Measurements from ENCODE around the gene RBMS1. TPM values are rescaled to one million over a fixed set of nuclear protein-coding genes. Genes with fewer than 3 reads are reported as not detected.

The RBMS1 gene
- polyA plus RNA-seq, 1 donor (not counting 4 experiments of a cell fraction or from before 2014, with no cell fraction given) = 89.1 TPM

DNA sequence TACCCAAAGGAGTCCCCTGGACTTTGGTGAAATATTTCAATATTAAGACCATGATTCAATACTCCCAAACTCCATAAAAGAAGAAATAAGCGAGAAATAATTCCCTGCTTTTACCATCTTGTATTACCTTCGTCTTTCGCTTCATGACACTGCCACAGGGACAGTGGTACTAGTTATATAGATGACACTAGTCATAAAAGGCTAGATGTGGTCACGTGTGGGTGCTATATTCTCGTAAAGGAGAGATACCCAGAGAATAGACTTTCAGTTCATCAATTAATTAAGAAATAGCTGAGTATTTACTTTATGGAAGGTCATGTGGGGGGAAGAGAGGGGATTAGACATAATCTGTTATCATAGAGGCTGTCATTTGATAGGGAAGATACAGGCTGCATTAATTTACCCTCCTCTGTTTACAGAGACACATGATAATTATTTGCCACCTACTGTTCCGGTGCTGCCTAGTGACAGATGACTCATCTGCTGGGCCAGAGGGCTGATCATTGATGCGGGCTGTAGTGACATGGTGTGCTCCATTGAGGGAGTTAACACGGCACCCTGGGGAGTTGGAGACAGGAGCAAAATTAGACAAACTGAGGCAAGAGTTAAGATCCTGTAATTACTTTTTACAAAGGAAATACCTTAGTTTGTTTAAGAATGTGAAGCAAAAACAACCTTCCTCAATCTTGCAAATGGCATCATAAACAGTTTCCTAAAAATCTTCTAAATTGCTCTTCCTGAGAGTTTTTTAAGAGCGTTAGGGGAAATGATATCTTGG lies 215.3 kb downstream of the RBMS1 start:
- TF ChIP-seq EZH2 (IDR thresholded peaks at IDR 0.05; ENCODE audit: low read length) = no peak
- TF ChIP-seq, protein P1, sequence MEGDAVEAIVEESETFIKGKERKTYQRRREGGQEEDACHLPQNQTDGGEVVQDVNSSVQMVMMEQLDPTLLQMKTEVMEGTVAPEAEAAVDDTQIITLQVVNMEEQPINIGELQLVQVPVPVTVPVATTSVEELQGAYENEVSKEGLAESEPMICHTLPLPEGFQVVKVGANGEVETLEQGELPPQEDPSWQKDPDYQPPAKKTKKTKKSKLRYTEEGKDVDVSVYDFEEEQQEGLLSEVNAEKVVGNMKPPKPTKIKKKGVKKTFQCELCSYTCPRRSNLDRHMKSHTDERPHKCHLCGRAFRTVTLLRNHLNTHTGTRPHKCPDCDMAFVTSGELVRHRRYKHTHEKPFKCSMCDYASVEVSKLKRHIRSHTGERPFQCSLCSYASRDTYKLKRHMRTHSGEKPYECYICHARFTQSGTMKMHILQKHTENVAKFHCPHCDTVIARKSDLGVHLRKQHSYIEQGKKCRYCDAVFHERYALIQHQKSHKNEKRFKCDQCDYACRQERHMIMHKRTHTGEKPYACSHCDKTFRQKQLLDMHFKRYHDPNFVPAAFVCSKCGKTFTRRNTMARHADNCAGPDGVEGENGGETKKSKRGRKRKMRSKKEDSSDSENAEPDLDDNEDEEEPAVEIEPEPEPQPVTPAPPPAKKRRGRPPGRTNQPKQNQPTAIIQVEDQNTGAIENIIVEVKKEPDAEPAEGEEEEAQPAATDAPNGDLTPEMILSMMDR (optimal IDR thresholded peaks at IDR 0.05 in 1 of 3, IDR thresholded peaks at IDR 0.05 in 1 of 3, conservative IDR thresholded peaks at IDR 0.05 in 1 of 3; ENCODE audit: extremely low read depth in 1 of 3, insufficient read depth in 2 of 3, low read length in 3 of 3) = no peak
- no peaks in the 10 kb centered on the region for H3K9me3 ChIP-seq (ENCODE audit: control insufficient read depth, low read depth, low read length)
- H3K27ac ChIP-seq (ENCODE audit: control insufficient read depth, insufficient read depth, low read length) = no peak overlapping the region
- no peaks in the 10 kb centered on the region for H4K20me1 ChIP-seq (ENCODE audit: control insufficient read depth, extremely low read depth, insufficient read depth, low read length)
- H3K9ac ChIP-seq (ENCODE audit: control insufficient read depth, extremely low read depth, insufficient read depth, low read length) = no peak overlapping the region
- H3K4me1 ChIP-seq (ENCODE audit: control insufficient read depth, extremely low read depth, insufficient read depth, low read length) = peaks cover 34% of the 10 kb centered on the region
- H3K36me3 ChIP-seq (ENCODE audit: control insufficient read depth in 2 of 2, extremely low read depth in 1 of 2, insufficient read depth in 2 of 2, low read length in 2 of 2) = peaks cover 23 to 39% of the 10 kb centered on the region in 2 experiments
- H3K79me2 ChIP-seq (ENCODE audit: control insufficient read depth, insufficient read depth, low read length) = no peaks in the 10 kb centered on the region
- DNase-seq (ENCODE audit: low read depth, low spot score) (no peak), FAIRE-seq (peak; percentile 62)
- H3K9me1 ChIP-seq (ENCODE audit: control insufficient read depth, extremely low read depth, insufficient read depth, low read length) = no peaks in the 10 kb centered on the region
- dilution Hi-C loops (cut with MboI; ENCODE audit: extremely low pct_ligation_motif_present, low sequenced_read_pairs) = no loop called here
- H2AFZ ChIP-seq (ENCODE audit: control insufficient read depth, low read length) = no peak overlapping the region
- no peaks in the 10 kb centered on the region for H3K27me3 ChIP-seq (ENCODE audit: control insufficient read depth, extremely low read depth, insufficient read depth, low read length)
- no peak overlapping the region for H3K4me2 ChIP-seq (ENCODE audit: control insufficient read depth, extremely low read depth, insufficient read depth, low read depth, low read length)
- H3K4me3 ChIP-seq (ENCODE audit: control insufficient read depth in 2 of 3, extremely low read depth in 1 of 3, insufficient read depth in 2 of 3, low read depth in 1 of 3, low read length in 3 of 3) = no peak overlapping the region

DNA sequence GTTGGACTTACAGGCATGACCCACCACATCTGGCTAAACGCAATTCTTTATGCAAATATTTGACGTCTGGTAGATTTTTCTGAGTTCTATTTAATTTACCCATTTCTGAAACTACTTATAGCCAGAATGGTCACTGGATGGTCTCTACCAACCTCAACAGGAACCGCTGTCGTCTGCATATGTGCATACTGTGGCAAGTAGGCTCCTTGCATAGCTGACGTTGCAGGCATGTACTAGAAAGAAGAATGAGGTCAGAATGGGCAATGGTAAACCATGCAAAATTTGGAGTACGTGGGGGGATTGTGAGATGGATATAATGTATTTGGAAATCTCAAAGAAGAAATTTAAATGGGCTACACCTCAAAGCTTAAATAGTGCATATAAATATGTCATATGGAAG lies 216.5 kb downstream of the RBMS1 start:
- H3K36me3 ChIP-seq (ENCODE audit: control insufficient read depth in 2 of 2, extremely low read depth in 1 of 2, insufficient read depth in 2 of 2, low read length in 2 of 2) = peaks cover 25 to 39% of the 10 kb centered on the region in 2 experiments

More for the DNA sequence above, 216.5 kb downstream of the RBMS1 start:
- H3K9me3 ChIP-seq (ENCODE audit: control insufficient read depth, low read depth, low read length) = no peaks in the 10 kb centered on the region
- no peak overlapping the region for H3K4me3 ChIP-seq (ENCODE audit: control insufficient read depth in 2 of 3, extremely low read depth in 1 of 3, insufficient read depth in 2 of 3, low read depth in 1 of 3, low read length in 3 of 3)
- no peaks in the 10 kb centered on the region for H3K27me3 ChIP-seq (ENCODE audit: control insufficient read depth, extremely low read depth, insufficient read depth, low read length)
- H3K79me2 ChIP-seq (ENCODE audit: control insufficient read depth, insufficient read depth, low read length) = no peaks in the 10 kb centered on the region
- no peak overlapping the region for H2AFZ ChIP-seq (ENCODE audit: control insufficient read depth, low read length)
- no peaks in the 10 kb centered on the region for H3K9me1 ChIP-seq (ENCODE audit: control insufficient read depth, extremely low read depth, insufficient read depth, low read length)
- H3K27ac ChIP-seq (ENCODE audit: control insufficient read depth, insufficient read depth, low read length) = no peak overlapping the region
- H4K20me1 ChIP-seq (ENCODE audit: control insufficient read depth, extremely low read depth, insufficient read depth, low read length) = no peaks in the 10 kb centered on the region
- DNase-seq (ENCODE audit: low read depth, low spot score) (no peak), FAIRE-seq (peak; percentile 70)
- H3K4me1 ChIP-seq (ENCODE audit: control insufficient read depth, extremely low read depth, insufficient read depth, low read length) = peaks cover 28% of the 10 kb centered on the region
- TF ChIP-seq, protein P1 (optimal IDR thresholded peaks at IDR 0.05 in 1 of 3, IDR thresholded peaks at IDR 0.05 in 1 of 3, conservative IDR thresholded peaks at IDR 0.05 in 1 of 3; ENCODE audit: extremely low read depth in 1 of 3, insufficient read depth in 2 of 3, low read length in 3 of 3) = no peak
- no peak for TF ChIP-seq EZH2 (IDR thresholded peaks at IDR 0.05; ENCODE audit: low read length)
- dilution Hi-C loops (cut with MboI; ENCODE audit: extremely low pct_ligation_motif_present, low sequenced_read_pairs) = no loop called here
- H3K4me2 ChIP-seq (ENCODE audit: control insufficient read depth, extremely low read depth, insufficient read depth, low read depth, low read length) = no peak overlapping the region
- no peak overlapping the region for H3K9ac ChIP-seq (ENCODE audit: control insufficient read depth, extremely low read depth, insufficient read depth, low read length)

All from keratinocyte (primary cell).